K562 (cell line): ENCODE measurements around the gene YBX2. TPM values are rescaled to one million over a fixed set of nuclear protein-coding genes. Genes with fewer than 3 reads are reported as not detected.

Source experiments
- BCOR ChIP-seq: fragments of 450-650 bp; IDR thresholded peaks from 2 replicates; pipeline ENCODE4 v1.6.1; 2016
- C11orf30 ChIP-seq: fragments of 450-650 bp; IDR thresholded peaks from 2 replicates; pipeline ENCODE4 v1.6.1; 2016; ENCODE audit warnings: low read depth, mild to moderate bottlenecking
- FOXA1 ChIP-seq: fragments of 450-650 bp; IDR thresholded peaks from 2 replicates; pipeline ENCODE4 v1.6.1; 2016; ENCODE audit warnings: mild to moderate bottlenecking, borderline replicate concordance
- FOXJ3 ChIP-seq: sonication (generic); formaldehyde crosslinking; IDR thresholded peaks from 2 replicates; pipeline ENCODE4 v1.4.0; 2020; ENCODE audit warnings: mild to moderate bottlenecking, missing genetic modification reagents
- FOXK2 ChIP-seq, 2 experiments: fragments of 450-650 bp; IDR thresholded peaks in 1 of 2; conservative IDR thresholded peaks in 1 of 2; 2 replicates each; pipeline ENCODE4 v1.6.1; 2016; ENCODE audit warnings: low read depth in 2 of 2, mild to moderate bottlenecking in 1 of 2
- KHSRP ChIP-seq: fragments of 450-650 bp; IDR thresholded peaks from 2 replicates; pipeline ENCODE4 v1.6.1; 2017
- MECOM ChIP-seq: fragments of 250-450 bp; sonication (Bioruptor Pico); IDR thresholded peaks from 2 replicates; pipeline ENCODE4 v1.8.0; 2022; ENCODE audit warnings: inconsistent platforms
- PRDM10 ChIP-seq: fragments of 450-650 bp; IDR thresholded peaks from 2 replicates; pipeline ENCODE4 v1.6.1; 2018; ENCODE audit not compliant: partially characterized antibody
- TEAD4 ChIP-seq, 2 experiments: sonication (generic) in 1 of 2; formaldehyde crosslinking in 1 of 2; IDR thresholded peaks; 2 replicates each; pipeline versions ENCODE4 v1.6.1 to v1.8.0; 2012 to 2022; ENCODE audit warnings: borderline replicate concordance in 1 of 2, inconsistent platforms in 1 of 2, low read length in 1 of 2, mild to moderate bottlenecking in 1 of 2, missing genetic modification reagents in 1 of 2
- ZBTB40 ChIP-seq, 2 experiments: fragments of 450-650 bp in 1 of 2; sonication (generic) in 1 of 2; formaldehyde crosslinking in 1 of 2; IDR thresholded peaks; 2 replicates each; pipeline versions ENCODE4 v1.7.1 to v1.9.0; 2016 to 2022; ENCODE audit warnings: inconsistent platforms in 1 of 2, mild to moderate bottlenecking in 1 of 2, missing genetic modification reagents in 1 of 2
- ZNF444 ChIP-seq: fragments of 250-450 bp; sonication (Bioruptor Pico); IDR thresholded peaks from 2 replicates; pipeline ENCODE4 v1.4.0; 2020; ENCODE audit warnings: mild to moderate bottlenecking, moderate library complexity
- ZNF707 ChIP-seq: fragments of 250-450 bp; sonication (Bioruptor Pico); conservative IDR thresholded peaks from 2 replicates; pipeline ENCODE4 v1.8.0; 2022; ENCODE audit warnings: inconsistent platforms, mild to moderate bottlenecking, moderate library complexity
- polyA plus RNA-seq, 8 experiments: library from polyadenylated mRNA; depleted of rRNA in 4 of 8; stranded (reverse) in 5 of 8; unstranded in 3 of 8; fragments of >200 nt; fragmentation: Nextera tagmentation in 2 of 8; fragmentation: Illumina TruSeq in 1 of 8; extraction: Ambion mirVana in 2 of 8; extraction: Trizol in 1 of 8; gene quantifications; 2 replicates each; pipeline versions ENCODE4 v1.2.1 to v1.2.3, GENCODE V29; 2011 to 2014; ENCODE audit warnings: inconsistent platforms in 1 of 8, missing spikeins in 1 of 8
- total RNA-seq, 7 experiments: library from RNA; depleted of rRNA in 6 of 7; stranded (reverse); fragments of >200 nt in 6 of 7; fragmentation: Illumina TruSeq in 2 of 7; extraction: Trizol in 2 of 7; gene quantifications; 2 replicates each; pipeline versions ENCODE4 v1.2.1 to v1.2.3, GENCODE V29; 2011 to 2021; ENCODE audit warnings: low replicate concordance in 1 of 7
- TF ChIP-seq, protein P1 (sequence below): fragments of 450-650 bp; formaldehyde crosslinking; IDR thresholded peaks from 2 replicates; pipeline ENCODE4 v1.4.0; 2022; ENCODE audit warnings: missing genetic modification characterization

YBX2 gene
- total and polyA plus RNA-seq, 9 of the 15 experiments (the other 6 are each of a cell fraction or from before 2014, with no cell fraction given): 0.03 to 0.59 (median 0.27) TPM; not detected in 6

DNA sequence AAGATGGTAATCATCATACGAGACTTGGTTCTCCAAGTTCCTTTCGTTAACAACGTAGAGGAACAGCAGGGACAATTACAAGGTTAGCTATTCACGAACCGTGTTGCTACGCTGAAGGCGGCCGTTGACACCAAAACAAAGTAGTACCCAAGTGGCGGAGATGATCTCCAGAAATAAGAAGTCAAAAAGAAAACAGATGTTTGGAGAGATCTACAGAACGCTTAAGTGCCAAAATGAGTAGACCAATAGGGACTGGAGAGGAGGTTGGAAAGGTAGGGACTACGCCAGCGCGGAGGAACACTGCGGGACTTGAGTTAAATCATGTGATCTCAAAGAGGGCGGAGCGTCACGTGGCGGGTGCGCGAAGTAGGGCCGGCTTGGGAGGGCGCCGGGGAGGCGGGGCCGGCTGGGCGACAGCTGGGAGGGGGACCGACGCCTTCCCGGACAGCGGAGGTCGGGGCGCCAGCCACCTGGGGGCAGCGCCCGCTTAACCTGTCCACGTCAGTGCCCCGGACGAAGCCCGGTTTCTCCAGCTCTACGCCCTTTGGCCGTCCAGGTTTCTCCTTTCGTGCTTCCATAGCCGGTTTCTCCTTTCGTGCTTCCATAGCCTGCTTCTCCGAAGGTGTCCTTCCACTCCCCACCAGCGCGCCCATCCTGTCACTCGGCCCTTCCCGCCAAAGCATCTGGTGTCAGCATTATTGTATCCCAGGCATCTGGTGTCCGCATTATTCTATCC is 51.6 kb downstream of the YBX2 start (continued):
- TF ChIP-seq ZBTB40 (IDR thresholded peaks at IDR 0.05): peak; percentile 71
- no peak for TF ChIP-seq ZBTB40 (CRISPR knock-in tag; IDR thresholded peaks at IDR 0.05)
- no peak for TF ChIP-seq TEAD4 (IDR thresholded peaks at IDR 0.05; ENCODE audit: low read length)
- no peak for TF ChIP-seq TEAD4 (CRISPR knock-in tag; IDR thresholded peaks at IDR 0.05; ENCODE audit: borderline replicate concordance)
- TF ChIP-seq ZNF707 (CRISPR knock-in tag): no peak
- TF ChIP-seq, protein P1, sequence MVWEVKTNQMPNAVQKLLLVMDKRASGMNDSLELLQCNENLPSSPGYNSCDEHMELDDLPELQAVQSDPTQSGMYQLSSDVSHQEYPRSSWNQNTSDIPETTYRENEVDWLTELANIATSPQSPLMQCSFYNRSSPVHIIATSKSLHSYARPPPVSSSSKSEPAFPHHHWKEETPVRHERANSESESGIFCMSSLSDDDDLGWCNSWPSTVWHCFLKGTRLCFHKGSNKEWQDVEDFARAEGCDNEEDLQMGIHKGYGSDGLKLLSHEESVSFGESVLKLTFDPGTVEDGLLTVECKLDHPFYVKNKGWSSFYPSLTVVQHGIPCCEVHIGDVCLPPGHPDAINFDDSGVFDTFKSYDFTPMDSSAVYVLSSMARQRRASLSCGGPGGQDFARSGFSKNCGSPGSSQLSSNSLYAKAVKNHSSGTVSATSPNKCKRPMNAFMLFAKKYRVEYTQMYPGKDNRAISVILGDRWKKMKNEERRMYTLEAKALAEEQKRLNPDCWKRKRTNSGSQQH (CRISPR knock-in tag): 0 out of 2 replicates have a peak, but pooled peaks have one; percentile 42
- no peak for TF ChIP-seq ZNF444 (CRISPR knock-in tag)
- peak; percentile 84 for TF ChIP-seq C11orf30
- TF ChIP-seq MECOM (CRISPR knock-in tag): 0 out of 2 replicates have a peak, but pooled peaks have one; percentile 15
- no peak for TF ChIP-seq PRDM10
- no peak for TF ChIP-seq FOXJ3
- peak; percentile 77 for TF ChIP-seq BCOR
- TF ChIP-seq KHSRP: no peak
- TF ChIP-seq FOXK2 (conservative IDR thresholded peaks at IDR 0.05 in 1 of 2, IDR thresholded peaks at IDR 0.05 in 1 of 2; ENCODE audit: low read depth in 2 of 2): peak; percentile 91 to 94
- TF ChIP-seq FOXA1: no peak
